IMR-90 (cell line): ENCODE results near the gene HEXD. TPM values are rescaled to one million over a fixed set of nuclear protein-coding genes. Genes with fewer than 3 reads are reported as not detected.

ENCODE experiments used
- ATAC-seq: fragments of 200-7000 bp; cut with Tn5 transposase; 2 replicates; pipeline ENCODE4 v1.9.1; 2020; ENCODE audit warnings: low read depth, mild to moderate bottlenecking, moderate library complexity
- BruUV-seq: library from RNA; stranded (reverse); fragments of 400-500 nt; replicated peaks from 2 replicates; lab custom pipeline; 2021; lab: Mats Ljungman, UMichigan
- CTCF ChIA-PET: fragments of 300-600 bp; formaldehyde crosslinking; extraction: SDS; loops from one replicate; lab custom pipeline; 2021; ENCODE audit warnings: antibody characterized with exemption; lab: Yijun Ruan, JAX
- POLR2A ChIA-PET: fragments of 300-600 bp; sonication (Branson Sonifier 250); formaldehyde crosslinking; loops from one replicate; lab custom pipeline; 2022; ENCODE audit warnings: antibody characterized with exemption; ENCODE audit not compliant: unreplicated experiment; lab: Charles Lee
- DNase-seq: peaks from one replicate; pipeline ENCODE4 v3.0.0; 2013
- H2AFZ ChIP-seq: replicated peaks from 2 replicates; pipeline ENCODE3; 2013; ENCODE audit warnings: low read length, mild to moderate bottlenecking; ENCODE audit not compliant: poor library complexity
- H2AK5ac ChIP-seq: 2 replicates; pipeline ENCODE4 v1.6.1; 2013; ENCODE audit warnings: low read depth, low read length, inconsistent platforms
- H2AK9ac ChIP-seq: replicated peaks from 2 replicates; pipeline ENCODE3; 2013; ENCODE audit warnings: mild to moderate bottlenecking, low read depth, low read length, moderate library complexity; ENCODE audit not compliant: poor library complexity
- H2BK120ac ChIP-seq: 2 replicates; pipeline ENCODE4 v1.6.1; 2013; ENCODE audit warnings: low read depth, low read length, inconsistent platforms
- H2BK15ac ChIP-seq: 3 replicates; pipeline ENCODE4 v1.6.1; 2013; ENCODE audit warnings: low read depth, low read length, inconsistent platforms
- H2BK20ac ChIP-seq: 2 replicates; pipeline ENCODE4 v1.6.1; 2013; ENCODE audit warnings: low read depth, mild to moderate bottlenecking, inconsistent platforms, low read length, moderate library complexity
- H2BK5ac ChIP-seq: 2 replicates; pipeline ENCODE4 v1.6.1; 2013; ENCODE audit warnings: mild to moderate bottlenecking, low read depth, low read length, inconsistent platforms; ENCODE audit not compliant: poor library complexity, severe bottlenecking
- H3K14ac ChIP-seq: replicated peaks from 2 replicates; pipeline ENCODE4 v1.6.1; 2013; ENCODE audit warnings: low read depth, low read length, inconsistent platforms
- H3K18ac ChIP-seq: 2 replicates; pipeline ENCODE4 v1.6.1; 2013; ENCODE audit warnings: low read depth, low read length, control low read depth
- H3K23ac ChIP-seq: 2 replicates; pipeline ENCODE4 v1.6.1; 2013; ENCODE audit warnings: low read depth, low read length, inconsistent platforms
- H3K27ac ChIP-seq: 2 replicates; pipeline ENCODE4 v1.5.1; 2013; ENCODE audit warnings: mild to moderate bottlenecking, control low read depth, low read length; ENCODE audit not compliant: insufficient read depth
- H3K27me3 ChIP-seq: 2 replicates; pipeline ENCODE4 v1.6.1; 2013; ENCODE audit warnings: low read length; ENCODE audit not compliant: control insufficient read depth, insufficient read depth
- H3K36me3 ChIP-seq: 2 replicates; pipeline ENCODE4 v1.6.1; 2013; ENCODE audit warnings: low read length, mixed read lengths; ENCODE audit not compliant: control insufficient read depth, insufficient read depth
- H3K4ac ChIP-seq: 2 replicates; pipeline ENCODE4 v1.6.1; 2013; ENCODE audit warnings: low read depth, low read length, inconsistent platforms
- H3K4me1 ChIP-seq: 2 replicates; pipeline ENCODE4 v1.6.1; 2013; ENCODE audit warnings: low read length, mixed read lengths; ENCODE audit not compliant: control insufficient read depth, insufficient read depth
- H3K4me2 ChIP-seq: 2 replicates; pipeline ENCODE4 v1.6.1; 2013; ENCODE audit warnings: low read depth, mild to moderate bottlenecking, control low read depth, low read length, moderate library complexity
- H3K4me3 ChIP-seq: 2 replicates; pipeline ENCODE4 v1.5.1; 2013; ENCODE audit warnings: low read depth, mild to moderate bottlenecking, control low read depth, low read length, moderate library complexity; ENCODE audit not compliant: insufficient read depth
- H3K56ac ChIP-seq: 2 replicates; pipeline ENCODE4 v1.6.1; 2013; ENCODE audit warnings: low read length, inconsistent platforms; ENCODE audit not compliant: insufficient read depth; ENCODE audit errors: extremely low read depth
- H3K79me1 ChIP-seq, 2 experiments: 2 replicates each; pipeline ENCODE4 v1.6.1; 2013; ENCODE audit warnings: low read length in 2 of 2, inconsistent platforms in 1 of 2, low read depth in 1 of 2
- H3K9ac ChIP-seq: 2 replicates; pipeline ENCODE4 v1.6.1; 2013; ENCODE audit warnings: low read depth, low read length, control low read depth
- H3K9me1 ChIP-seq: 2 replicates; pipeline ENCODE4 v1.6.1; 2013; ENCODE audit warnings: low read length, inconsistent platforms; ENCODE audit not compliant: insufficient read depth
- H3K9me3 ChIP-seq: 2 replicates; pipeline ENCODE4 v1.6.1; 2013; ENCODE audit warnings: low read length; ENCODE audit not compliant: control insufficient read depth, insufficient read depth
- H4K20me1 ChIP-seq: 2 replicates; pipeline ENCODE4 v1.6.1; 2013; ENCODE audit warnings: low read length, inconsistent platforms; ENCODE audit not compliant: insufficient read depth
- H4K5ac ChIP-seq: 2 replicates; pipeline ENCODE4 v1.6.1; 2013; ENCODE audit warnings: mild to moderate bottlenecking, low read depth, low read length, control low read depth
- H4K8ac ChIP-seq, 2 experiments: 2 replicates each; pipeline ENCODE4 v1.6.1; 2013; ENCODE audit warnings: low read depth in 2 of 2, low read length in 2 of 2, control low read depth in 1 of 2, inconsistent platforms in 1 of 2
- H4K91ac ChIP-seq: 2 replicates; pipeline ENCODE4 v1.6.1; 2013; ENCODE audit warnings: low read depth, low read length, inconsistent platforms; ENCODE audit not compliant: insufficient read depth
- BHLHE40 ChIP-seq: fragments of 150-350 bp; IDR thresholded peaks from 2 replicates; pipeline ENCODE4 v1.6.1; 2016; ENCODE audit warnings: mild to moderate bottlenecking, low read depth, low read length
- CHD1 ChIP-seq: IDR thresholded peaks from 2 replicates; pipeline ENCODE4 v1.6.1; 2012; ENCODE audit warnings: low read depth, low read length, improper control_type of control experiment
- CTCF ChIP-seq: conservative IDR thresholded peaks from 2 replicates; pipeline ENCODE4 v1.5.1; 2012; ENCODE audit warnings: mild to moderate bottlenecking, low read depth, low read length, improper control_type of control experiment
- MAFK ChIP-seq: IDR thresholded peaks from 2 replicates; pipeline ENCODE4 v1.6.1; 2012; ENCODE audit warnings: low read depth, low read length, improper control_type of control experiment
- MXI1 ChIP-seq: IDR thresholded peaks from 2 replicates; pipeline ENCODE4 v1.6.1; 2012; ENCODE audit warnings: low read depth, mild to moderate bottlenecking, low read length, moderate library complexity, borderline replicate concordance
- NFE2L2 ChIP-seq: fragments of 150-350 bp; IDR thresholded peaks from 2 replicates; pipeline ENCODE4 v1.6.1; 2016; ENCODE audit warnings: low read depth, mild to moderate bottlenecking, low read length
- SMC3 ChIP-seq: fragments of 150-350 bp; IDR thresholded peaks from 2 replicates; pipeline ENCODE4 v1.6.1; 2016; ENCODE audit warnings: low read depth, mild to moderate bottlenecking, antibody characterized with exemption, low read length, moderate library complexity
- WGBS, 2 experiments: methylation state at CpG; one replicate each; pipeline versions ENCODE4 v1.1.5 to v1.1.7; 2013; ENCODE audit warnings: missing lambda C conversion rate in 2 of 2; ENCODE audit not compliant: insufficient read length in 1 of 2; ENCODE audit errors: extremely low coverage in 2 of 2; 5-methylcytosine and 5-hydroxymethylcytosine counted together
- dilution Hi-C: fragments of 300-500 bp; cut with HindIII; formaldehyde crosslinking; loops from one replicate; pipeline ENCODE4 v1.14.3; 2018; ENCODE audit warnings: low sequenced_read_pairs; ENCODE audit not compliant: unreplicated experiment
- in situ Hi-C: fragments of 300-500 bp; cut with MboI; formaldehyde crosslinking; loops from 3 replicates; pipeline ENCODE4 v1.14.3; 2019; ENCODE audit warnings: low sequenced_read_pairs, inconsistent platforms, mixed read lengths
- intact Hi-C: fragments of 100-400 bp; cut with micrococcal nuclease; formaldehyde crosslinking; loops from 2 replicates; pipeline ENCODE4 v1.10.0; 2022
- polyA plus RNA-seq, 3 experiments: library from polyadenylated mRNA; depleted of rRNA; stranded (reverse); fragments of >200 nt; gene quantifications; 2 replicates each; pipeline ENCODE4 v1.2.3, GENCODE V29; 2012; ENCODE audit warnings: low replicate concordance in 1 of 3
- total RNA-seq: library from RNA; depleted of rRNA; stranded (reverse); fragments of >200 nt; gene quantifications from 2 replicates; pipeline ENCODE4 v1.2.3, GENCODE V29; 2012

Gene HEXD
- total and polyA plus RNA-seq, 2 of the 4 experiments (the other 2 are of a cell fraction) = 3.8 to 9.5 TPM

GRCh38 chr17:82461827-82462524, 43.8 kb downstream of the HEXD start:
- no peak overlapping the region for H3K14ac ChIP-seq
- no peak overlapping the region for H3K23ac ChIP-seq
- H3K4ac ChIP-seq = no peak overlapping the region
- BruUV-seq = no TSS peak
- no peak overlapping the region for H3K4me2 ChIP-seq
- POLR2A ChIA-PET = no interaction called here
- CTCF ChIA-PET = no interaction called here
- H3K9me1 ChIP-seq = peaks cover 10% of the 10 kb centered on the region; the same call in 1 of the 2 replicates
- no peaks in the 10 kb centered on the region for H3K9me3 ChIP-seq
- ATAC-seq (no peak), DNase-seq (no peak)
- no peak overlapping the region for H3K27ac ChIP-seq
- H3K18ac ChIP-seq = no peak overlapping the region
- no peak overlapping the region for H2BK15ac ChIP-seq
- intact Hi-C loops = no loop called here
- H4K5ac ChIP-seq = no peak overlapping the region
- WGBS, 2 experiments = 94% methylated on average over 4 of the region's 10 CpGs; no CpG with 5 or more reads in 1 of the 2 experiments
- peaks cover 50% of the 10 kb centered on the region for H3K36me3 ChIP-seq
- no peak overlapping the region for H3K4me3 ChIP-seq
- H2AK9ac ChIP-seq = no peak overlapping the region
- H2BK120ac ChIP-seq = no peak overlapping the region
- no peak overlapping the region for H4K8ac ChIP-seq
- H3K56ac ChIP-seq = no peak overlapping the region
- dilution Hi-C loops = no loop called here
- in situ Hi-C loops = no loop called here
- peaks cover 3% of the 10 kb centered on the region for H3K4me1 ChIP-seq
- peaks cover 13% of the 10 kb centered on the region for H4K20me1 ChIP-seq
- no peak overlapping the region for H4K91ac ChIP-seq
- no peak overlapping the region for H2AK5ac ChIP-seq
- TF ChIP-seq MAFK (no peak), BHLHE40 (no peak), NFE2L2 (no peak), SMC3 (no peak), MXI1 (no peak), CHD1 (no peak), CTCF (no peak)
- H2AFZ ChIP-seq = no peak overlapping the region
- no peak overlapping the region for H3K9ac ChIP-seq
- H3K27me3 ChIP-seq = no peaks in the 10 kb centered on the region
- H2BK5ac ChIP-seq = no peak overlapping the region
- peaks cover 13 to 45% of the 10 kb centered on the region in 2 experiments for H3K79me1 ChIP-seq
- no peak overlapping the region for H2BK20ac ChIP-seq
